ENCODE results near the gene FAM78B. TPM values are rescaled to one million over a fixed set of nuclear protein-coding genes. Genes with fewer than 3 reads are reported as not detected.

The FAM78B gene
- polyA plus RNA-seq (ENCODE audit: insufficient read length in 4 of 4) = 1 to 10 TPM; 1.2 to 3.2 (median 1.4) TPM

- DNase-seq (ENCODE audit: low read depth in 4 of 4, low spot score in 3 of 4) = peak in 2 of 4 donors; percentile 36 to 46
Measured at GRCh38 chr1:166166698-166167571, at the start of gene FAM78B. Gene FAM78B, minus strand, starts transcription at chr1:166167001. Its CDS starts 753 bp downstream, at chr1:166166248.

DNA sequence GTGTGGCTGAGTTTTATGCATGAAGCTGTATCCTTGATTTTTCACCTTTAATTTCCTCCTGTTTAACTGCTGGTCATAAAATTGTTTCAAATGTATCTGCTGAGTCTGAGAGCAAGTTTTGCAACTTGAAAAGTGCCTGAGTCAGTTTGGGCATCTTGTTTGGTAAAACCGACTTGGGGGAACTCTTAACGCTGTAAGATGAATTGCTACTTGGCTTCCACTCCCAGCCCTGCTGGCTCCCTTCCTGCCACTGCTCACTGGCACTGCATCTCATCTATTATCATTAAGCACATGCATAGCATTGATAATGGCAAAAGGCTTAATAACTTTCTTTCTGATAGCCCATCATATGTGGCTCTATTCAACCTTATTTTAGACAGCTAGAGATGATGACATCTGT lies 35.7 kb upstream of the FAM78B start:
- no peak for DNase-seq (ENCODE audit: low read depth in 4 of 4, low spot score in 3 of 4)

- no peak for DNase-seq (ENCODE audit: low read depth in 4 of 4, low spot score in 3 of 4)
Measured at GRCh38 chr1:166200743-166201142, 33.9 kb upstream of the FAM78B start.

DNA sequence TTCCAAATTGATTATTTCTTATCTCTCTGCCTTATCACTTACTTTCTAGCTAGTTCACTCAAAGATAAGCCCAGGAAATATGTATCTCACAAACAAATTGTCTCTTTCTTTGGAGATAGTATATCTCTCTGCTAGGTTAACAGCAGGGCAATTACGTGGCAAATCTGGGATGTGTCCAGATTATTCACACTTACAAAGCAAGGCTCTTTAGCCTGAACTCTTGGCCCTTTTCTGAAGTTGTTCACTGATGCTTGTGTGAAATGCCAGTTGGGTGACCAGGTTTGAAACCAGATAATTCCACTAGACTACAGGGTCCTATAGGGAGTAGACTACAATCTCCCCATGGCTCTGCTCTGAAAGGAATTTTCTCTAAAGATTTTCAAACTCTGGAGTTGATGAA lies 30.8 kb upstream of the FAM78B start:
- DNase-seq (ENCODE audit: low read depth in 4 of 4, low spot score in 3 of 4) = no peak

DNA sequence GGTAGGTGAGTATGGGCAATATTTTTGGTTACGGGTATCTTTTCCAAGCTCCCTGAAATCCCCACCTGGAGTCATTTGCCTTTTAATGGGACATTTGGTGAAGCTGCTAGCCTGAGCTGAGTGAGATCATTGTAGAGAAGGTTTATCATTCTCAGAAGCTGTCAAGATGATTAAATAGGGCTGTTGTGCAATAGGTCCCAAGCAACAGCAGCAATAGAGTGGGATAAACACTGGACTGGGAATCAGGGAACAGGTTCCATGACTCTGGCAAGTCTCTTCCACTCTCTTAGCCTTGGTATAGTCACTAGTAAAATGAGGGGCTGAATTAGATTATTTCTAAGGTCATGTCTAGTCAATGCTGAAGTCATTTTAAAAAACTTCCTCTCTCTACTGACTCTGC lies 30.3 kb upstream of the FAM78B start:
- DNase-seq (ENCODE audit: low read depth in 4 of 4, low spot score in 3 of 4) = no peak

DNA sequence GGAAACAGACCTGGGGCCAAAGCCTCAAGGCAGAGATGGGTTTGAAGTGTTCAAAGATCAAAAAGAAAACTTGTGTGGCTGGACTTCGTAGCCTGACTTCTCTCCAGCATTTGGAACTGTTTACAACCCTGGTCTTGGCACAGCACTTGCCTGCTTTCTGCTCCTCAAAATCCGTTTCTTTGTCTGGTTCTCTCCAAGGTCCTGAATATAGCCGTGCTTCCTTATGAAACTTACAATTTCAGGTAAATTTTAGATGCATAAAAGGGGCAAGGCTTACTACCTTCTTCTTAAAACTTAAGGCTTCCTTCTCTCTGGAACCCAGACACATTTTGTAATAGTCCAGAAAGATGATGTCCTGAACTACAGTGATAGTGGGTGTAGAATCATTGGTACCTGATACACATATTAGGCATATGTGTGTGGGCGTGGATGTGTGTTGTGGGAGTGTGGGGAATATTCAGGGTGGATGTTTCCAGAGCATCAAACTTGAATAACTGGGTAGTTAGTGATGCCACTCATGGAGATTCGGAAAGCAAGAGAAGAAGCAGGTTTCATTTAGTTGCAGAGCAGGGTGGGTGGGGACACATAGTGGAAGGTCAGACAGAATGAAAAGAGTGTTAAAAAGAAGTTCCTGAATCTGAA lies 26.4 kb upstream of the FAM78B start:
- no peak for DNase-seq (ENCODE audit: low read depth in 4 of 4, low spot score in 3 of 4)

GRCh38 chr1:166190400-166190799 lies 23.6 kb upstream of the FAM78B start:
- DNase-seq (ENCODE audit: low read depth in 4 of 4, low spot score in 3 of 4) = no peak

DNA sequence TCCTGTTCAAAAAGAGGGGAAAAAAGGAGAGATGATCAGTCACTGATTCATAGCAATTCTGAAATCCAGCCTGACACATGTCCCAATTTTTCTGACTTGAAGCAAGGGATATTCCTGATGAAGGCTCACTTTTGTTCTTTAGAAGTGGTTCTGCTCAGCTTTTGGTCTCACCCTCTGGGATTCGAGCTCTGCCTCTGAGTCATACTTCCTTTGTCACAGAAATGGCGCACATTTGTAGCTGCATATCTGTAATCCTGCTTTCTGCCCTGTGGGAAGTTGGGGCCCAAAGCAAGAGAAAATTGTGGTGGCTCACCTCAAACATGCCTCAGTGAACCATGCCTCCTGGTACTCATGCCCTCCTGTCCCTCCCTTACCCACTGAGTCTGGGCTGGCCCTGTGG lies 22.3 kb upstream of the FAM78B start:
- no peak for DNase-seq (ENCODE audit: low read depth in 4 of 4, low spot score in 3 of 4)

DNA sequence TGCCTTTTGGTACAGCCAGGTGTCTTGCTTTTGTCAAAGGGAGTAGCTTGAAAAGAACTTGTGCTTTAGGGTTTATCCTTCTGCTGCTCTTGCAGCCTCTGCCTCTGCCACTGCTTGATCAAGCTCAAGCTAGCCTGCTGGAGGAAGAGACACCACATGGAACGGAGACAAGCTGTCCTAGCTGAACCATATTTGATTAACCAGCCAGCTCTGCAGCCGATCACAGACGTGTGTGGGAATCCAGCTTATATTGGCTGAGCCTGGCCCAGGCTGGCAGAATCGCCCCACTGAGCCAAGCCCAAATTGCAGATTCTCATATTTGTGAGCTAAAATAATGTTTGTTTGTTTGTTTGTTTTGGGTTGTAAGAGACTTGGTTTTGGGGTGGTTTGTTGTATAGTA lies 18.7 kb upstream of the FAM78B start:
- DNase-seq (ENCODE audit: low read depth in 4 of 4, low spot score in 3 of 4) = no peak

GRCh38 chr1:166184897-166185296 lies 18.1 kb upstream of the FAM78B start:
- no peak for DNase-seq (ENCODE audit: low read depth in 4 of 4, low spot score in 3 of 4)

- DNase-seq (ENCODE audit: low read depth in 4 of 4, low spot score in 3 of 4) = no peak
Measured at GRCh38 chr1:166184012-166184411, 17.2 kb upstream of the FAM78B start.

DNA sequence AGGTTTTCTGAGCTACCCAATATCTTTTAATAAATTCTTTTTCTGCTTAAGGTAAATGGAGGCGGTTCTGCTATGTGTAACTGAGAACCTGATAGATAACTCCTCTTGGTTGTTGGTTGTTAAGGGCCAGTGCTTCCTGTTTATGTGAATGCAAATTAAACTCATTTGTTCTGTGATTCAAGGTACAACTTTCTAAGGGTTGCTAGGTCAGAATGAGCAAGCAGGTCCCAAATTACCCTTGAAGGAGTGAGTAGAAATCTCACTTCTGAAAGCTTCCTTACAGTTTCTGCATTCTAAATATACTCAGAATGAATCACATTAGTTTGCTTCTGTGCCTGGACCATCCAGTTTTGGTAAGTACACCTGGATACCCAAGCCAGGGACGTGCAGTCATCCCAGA lies 15.5 kb upstream of the FAM78B start:
- no peak for DNase-seq (ENCODE audit: low read depth in 4 of 4, low spot score in 3 of 4)

DNA sequence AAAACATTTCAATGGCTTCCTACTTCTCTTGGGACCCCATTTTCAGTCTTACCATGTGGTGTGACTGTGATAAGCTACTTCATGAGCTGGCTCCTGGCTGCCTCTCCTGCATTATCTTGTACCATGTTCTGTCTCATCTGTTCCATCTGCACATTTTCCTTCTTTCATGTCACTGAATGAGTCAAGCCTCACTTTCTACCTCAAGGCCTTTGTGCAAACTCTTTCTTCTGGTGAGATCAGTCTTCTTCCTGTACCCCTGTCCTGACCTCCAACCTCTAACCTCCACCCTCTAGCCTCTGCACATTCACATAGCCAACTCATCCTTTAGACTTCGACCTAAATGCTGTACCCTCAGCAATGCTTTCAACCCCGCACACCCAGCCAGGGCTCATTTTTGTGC lies 9.6 kb upstream of the FAM78B start:
- no peak for DNase-seq (ENCODE audit: low read depth in 4 of 4, low spot score in 3 of 4)

- DNase-seq (ENCODE audit: low read depth in 4 of 4, low spot score in 3 of 4) = no peak
Measured at GRCh38 chr1:166175032-166175431, 8.2 kb upstream of the FAM78B start.

- DNase-seq (ENCODE audit: low read depth in 4 of 4, low spot score in 3 of 4) = no peak
Measured at GRCh38 chr1:166174108-166174507, 7.3 kb upstream of the FAM78B start.

DNA sequence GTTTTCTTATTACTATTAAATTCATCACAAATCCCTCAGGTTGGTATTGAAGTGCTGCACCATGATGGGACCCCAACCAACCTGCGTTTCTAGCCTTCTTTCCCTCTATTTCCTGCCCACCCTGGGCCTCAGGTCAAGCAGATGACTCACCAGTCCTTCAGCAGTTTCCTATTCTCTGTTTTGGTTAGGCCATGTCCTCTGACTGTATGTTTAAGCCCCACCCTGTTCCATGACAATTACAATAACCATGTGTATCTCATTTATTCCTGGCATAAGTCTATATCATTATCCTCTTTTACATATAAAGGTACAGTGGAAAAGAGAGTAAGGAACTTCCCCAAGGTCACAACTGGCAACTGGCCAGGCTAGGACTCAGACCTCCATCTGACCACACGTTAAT lies 5.3 kb upstream of the FAM78B start:
- no peak for DNase-seq (ENCODE audit: low read depth in 4 of 4, low spot score in 3 of 4)

- DNase-seq (ENCODE audit: low read depth in 4 of 4, low spot score in 3 of 4) = no peak
Measured at GRCh38 chr1:166170726-166171125, 3.9 kb upstream of the FAM78B start.

GRCh38 chr1:166170075-166170474 lies 3.3 kb upstream of the FAM78B start:
- no peak for DNase-seq (ENCODE audit: low read depth in 4 of 4, low spot score in 3 of 4)

DNA sequence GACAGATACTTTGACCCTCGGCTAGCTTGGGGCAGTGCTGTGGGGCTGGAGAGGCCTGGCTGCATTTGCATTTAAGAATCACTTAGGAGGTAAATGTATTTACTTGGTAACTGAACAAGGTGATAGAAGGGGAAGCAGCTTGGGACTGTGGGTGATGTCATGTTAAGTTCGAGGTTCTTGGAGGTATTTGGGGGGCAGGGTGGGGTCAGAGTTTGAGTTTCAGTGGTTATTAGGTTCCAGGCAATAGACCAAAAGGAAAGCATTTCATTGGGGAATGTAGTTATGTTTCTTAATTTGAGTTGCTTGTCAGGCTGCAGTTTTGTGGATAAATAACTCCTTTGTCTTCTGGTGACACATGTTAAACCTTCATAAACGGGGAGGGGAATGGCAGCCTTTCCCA lies 2.4 kb upstream of the FAM78B start:
- DNase-seq (ENCODE audit: low read depth in 4 of 4, low spot score in 3 of 4) = no peak

DNA sequence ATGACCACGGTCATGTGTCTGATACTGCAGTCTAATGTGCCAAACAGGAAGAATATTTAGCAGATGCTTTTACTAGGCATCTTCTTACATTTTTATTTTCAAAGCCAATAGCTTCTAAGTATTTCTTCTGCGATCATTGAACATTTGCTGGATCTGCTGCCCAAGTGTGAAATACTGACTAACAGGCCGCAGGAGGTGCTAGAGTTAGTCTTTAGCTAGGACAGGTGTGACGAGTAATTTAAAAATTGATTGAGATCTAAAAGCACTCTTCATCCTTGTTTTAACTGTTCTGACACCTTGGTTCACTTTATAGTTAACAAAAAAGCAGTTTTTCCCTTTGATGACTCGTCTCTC lies 748 bp upstream of the FAM78B start:
- no peak for DNase-seq (ENCODE audit: low read depth in 4 of 4, low spot score in 3 of 4)

DNA sequence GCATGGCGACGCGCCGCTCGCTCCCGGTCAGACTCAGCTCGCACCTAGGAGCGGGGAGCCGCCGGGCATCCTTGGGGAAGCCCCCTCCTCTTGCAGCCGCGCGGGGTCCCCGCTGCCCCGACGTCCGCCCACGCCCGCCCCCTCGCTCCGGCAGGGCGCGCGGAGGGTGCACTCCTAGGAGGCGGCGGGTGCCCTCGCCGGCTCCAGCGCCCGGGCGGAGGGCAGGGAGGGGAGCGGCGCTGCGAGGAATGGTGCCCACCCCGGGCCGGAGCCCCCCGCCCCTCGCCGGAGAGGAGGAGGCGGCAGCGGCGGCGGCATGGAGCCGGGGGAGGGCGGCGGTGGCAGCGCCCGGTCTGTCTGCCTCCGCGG lies 488 bp downstream of the FAM78B start:
- DNase-seq (ENCODE audit: low read depth in 4 of 4, low spot score in 3 of 4) = no peak

DNA sequence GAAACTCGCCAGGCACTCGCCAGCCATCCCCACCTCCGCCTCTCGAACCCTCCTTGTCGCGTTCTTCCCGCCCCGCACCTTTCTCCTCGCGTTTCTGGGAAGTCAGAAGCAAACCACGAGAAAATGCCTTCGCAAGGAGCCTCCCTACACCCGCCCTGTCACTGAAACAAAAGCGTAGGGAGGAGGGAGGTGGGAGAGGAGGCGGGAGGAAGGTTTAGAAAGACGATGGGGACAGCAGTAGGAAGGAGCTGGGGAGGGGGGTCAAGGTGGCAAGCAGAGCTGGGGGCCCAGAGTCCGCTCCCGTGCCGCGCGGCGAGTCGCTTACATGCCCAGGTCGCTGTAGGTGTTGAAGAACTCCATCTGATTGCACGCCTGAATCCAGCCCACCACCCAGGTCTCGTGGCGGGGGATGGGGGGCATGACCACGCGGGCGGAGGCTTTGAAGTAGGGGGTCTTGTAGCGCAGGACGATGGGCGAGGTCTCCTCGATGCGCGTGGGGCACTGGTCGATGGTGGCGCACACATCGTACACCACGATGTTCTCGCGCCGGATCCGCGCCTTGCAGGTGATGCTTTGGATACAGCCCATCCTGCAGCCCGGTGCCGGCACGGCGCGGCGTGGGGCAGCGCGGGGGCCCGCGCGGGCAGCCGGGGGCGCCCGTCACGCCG lies 1.0 kb downstream of the FAM78B start:
- DNase-seq (ENCODE audit: low read depth in 4 of 4, low spot score in 3 of 4) = no peak
